ENCODE data around the gene SOX11. TPM values are rescaled to one million over a fixed set of nuclear protein-coding genes. Genes with fewer than 3 reads are reported as not detected.

SOX11 gene
- total RNA-seq, 1 experiment from 2014 or later = 2.8 TPM

DNA sequence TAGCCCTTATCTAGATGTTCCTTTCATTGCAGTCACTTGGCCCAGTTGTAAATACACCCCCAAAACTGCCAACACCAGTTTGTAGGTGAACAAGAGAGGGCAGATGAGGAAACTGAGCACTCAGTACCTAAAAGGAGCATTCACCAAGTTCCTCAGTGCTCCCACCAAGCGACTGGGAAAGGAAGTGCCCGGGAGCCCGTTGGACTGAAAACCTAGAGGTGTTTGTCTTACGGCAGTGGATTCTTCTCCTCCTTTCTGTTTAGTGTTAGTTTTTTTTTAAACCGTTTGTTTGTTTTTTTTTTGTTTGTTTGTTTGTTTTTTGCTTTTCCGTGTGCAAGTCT, 43.3 kb downstream of the SOX11 start:
- Histone ChIP-seq H3K4me3 (no peak overlapping the region), H3K36me3 (no peaks in the 10 kb centered on the region), H3K9me3 (no peaks in the 10 kb centered on the region), H3K27me3 (no peaks in the 10 kb centered on the region)
- DNase-seq = no peak

- Histone ChIP-seq H3K4me3 (no peak overlapping the region), H3K9me3 (no peaks in the 10 kb centered on the region), H3K36me3 (no peaks in the 10 kb centered on the region), H3K27me3 (no peaks in the 10 kb centered on the region)
- DNase-seq = no peak
Measured at GRCh38 chr2:5736050-5736449, 43.9 kb downstream of the SOX11 start.

GRCh38 chr2:5736886-5737285, 44.7 kb downstream of the SOX11 start:
- no peak overlapping the region for H3K4me3 ChIP-seq
- no peaks in the 10 kb centered on the region for H3K36me3 ChIP-seq
- H3K9me3 ChIP-seq = no peaks in the 10 kb centered on the region
- DNase-seq = no peak
- H3K27me3 ChIP-seq = no peaks in the 10 kb centered on the region

DNA sequence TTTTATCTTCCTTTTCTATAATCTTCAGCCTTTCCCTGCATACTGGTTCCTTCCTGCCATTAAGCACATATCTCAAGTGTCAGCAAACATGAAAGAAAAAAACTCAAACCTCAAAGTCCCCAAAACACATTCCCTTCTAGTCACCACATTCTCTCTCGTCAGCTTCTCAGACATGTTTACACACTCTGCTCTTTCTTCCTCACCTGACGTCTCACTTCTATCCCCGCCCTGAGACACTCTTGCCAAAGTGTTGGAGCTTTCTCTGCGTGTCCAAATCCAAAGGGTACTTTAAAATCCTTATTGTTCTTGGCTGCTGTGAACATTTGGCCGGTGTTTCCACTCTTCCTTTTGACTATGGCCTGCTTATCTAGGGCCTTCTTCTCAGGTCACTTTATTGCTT, 47.9 kb downstream of the SOX11 start:
- H3K9me3 ChIP-seq = no peaks in the 10 kb centered on the region
- H3K36me3 ChIP-seq = no peaks in the 10 kb centered on the region
- DNase-seq = no peak
- H3K4me3 ChIP-seq = no peak overlapping the region
- no peaks in the 10 kb centered on the region for H3K27me3 ChIP-seq

DNA sequence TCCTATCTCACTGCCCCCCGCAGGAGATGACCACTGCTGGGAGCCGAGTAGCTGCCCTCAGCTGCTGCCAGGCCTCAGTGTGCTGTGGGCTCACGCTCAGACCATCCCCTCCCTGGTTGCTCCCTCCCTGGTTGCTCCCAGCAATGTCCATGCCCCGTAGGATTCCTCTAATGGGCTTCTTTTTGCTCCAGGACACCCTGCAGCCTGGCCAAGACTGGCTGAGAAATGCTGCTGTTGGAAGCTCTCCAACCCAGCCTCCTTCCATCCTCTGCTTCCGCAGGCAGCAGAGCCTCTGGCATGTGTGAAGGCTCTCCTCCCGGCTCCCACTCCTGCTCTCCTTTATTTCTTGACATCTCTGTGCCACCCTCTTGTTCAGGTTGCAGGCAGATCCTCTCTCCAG, 48.6 kb downstream of the SOX11 start:
- Histone ChIP-seq H3K4me3 (no peak overlapping the region), H3K27me3 (no peaks in the 10 kb centered on the region), H3K36me3 (no peaks in the 10 kb centered on the region), H3K9me3 (no peaks in the 10 kb centered on the region)
- no peak for DNase-seq

- Histone ChIP-seq H3K36me3 (no peaks in the 10 kb centered on the region), H3K4me3 (no peak overlapping the region), H3K27me3 (no peaks in the 10 kb centered on the region), H3K9me3 (no peaks in the 10 kb centered on the region)
- DNase-seq = no peak
Measured at GRCh38 chr2:5741242-5741641, 49.1 kb downstream of the SOX11 start.

DNA sequence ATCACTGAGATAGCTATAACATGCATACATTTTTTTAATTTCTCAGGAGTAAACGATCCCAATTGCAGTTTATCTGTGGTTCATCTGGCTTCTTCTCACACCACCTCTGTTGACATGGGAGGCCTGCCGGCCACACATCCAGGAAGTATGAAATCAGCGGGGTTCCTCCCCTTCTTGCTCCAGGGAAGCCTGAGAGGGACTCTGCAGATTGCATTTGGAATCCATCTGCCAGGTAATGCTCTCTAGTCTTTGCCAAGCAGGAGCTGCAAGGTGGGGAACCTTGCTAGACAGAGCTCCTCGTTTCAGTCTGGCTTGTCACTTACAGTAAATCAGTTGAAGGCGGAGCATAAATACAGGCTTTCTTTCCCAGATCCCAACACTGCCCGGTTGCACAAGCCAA, 49.9 kb downstream of the SOX11 start:
- DNase-seq = no peak
- Histone ChIP-seq H3K36me3 (no peaks in the 10 kb centered on the region), H3K9me3 (no peaks in the 10 kb centered on the region), H3K4me3 (no peak overlapping the region), H3K27me3 (no peaks in the 10 kb centered on the region)

GRCh38 chr2:5748391-5748790, 56.2 kb downstream of the SOX11 start:
- Histone ChIP-seq H3K36me3 (no peaks in the 10 kb centered on the region), H3K4me3 (no peak overlapping the region), H3K27me3 (no peaks in the 10 kb centered on the region), H3K9me3 (no peaks in the 10 kb centered on the region)
- no peak for DNase-seq

- Histone ChIP-seq H3K27me3 (no peaks in the 10 kb centered on the region), H3K36me3 (no peaks in the 10 kb centered on the region), H3K9me3 (no peaks in the 10 kb centered on the region), H3K4me3 (no peak overlapping the region)
- no peak for DNase-seq
Measured at GRCh38 chr2:5748946-5749345, 56.8 kb downstream of the SOX11 start.

DNA sequence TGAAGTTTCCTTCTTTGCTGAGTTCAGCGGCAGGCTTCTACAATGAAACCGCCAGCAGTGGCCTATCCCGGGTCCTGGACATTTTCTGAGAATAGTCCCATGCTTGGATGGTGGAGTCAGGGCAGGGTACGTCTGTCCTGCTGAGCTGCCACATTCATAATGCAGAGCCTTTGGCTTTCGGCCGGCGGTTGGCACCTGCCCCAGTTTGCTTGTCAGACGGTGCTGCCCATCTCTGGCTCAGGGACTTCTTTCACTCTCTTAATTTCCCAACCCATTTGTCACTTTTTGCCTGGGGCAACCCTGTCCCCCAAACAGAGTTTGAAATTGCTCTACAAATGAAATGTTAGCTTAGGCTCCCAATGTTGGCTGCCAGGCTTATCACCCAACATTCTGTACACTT, 57.2 kb downstream of the SOX11 start:
- Histone ChIP-seq H3K27me3 (no peaks in the 10 kb centered on the region), H3K4me3 (no peak overlapping the region), H3K9me3 (no peaks in the 10 kb centered on the region), H3K36me3 (no peaks in the 10 kb centered on the region)
- peak; percentile 32 for DNase-seq

Data from MG63 (cell line).